ENCODE data around the gene CYBA. TPM values are rescaled to one million over a fixed set of nuclear protein-coding genes. Genes with fewer than 3 reads are reported as not detected.

CYBA gene
- total RNA-seq, 1 donor, result 98.0 TPM

DNA sequence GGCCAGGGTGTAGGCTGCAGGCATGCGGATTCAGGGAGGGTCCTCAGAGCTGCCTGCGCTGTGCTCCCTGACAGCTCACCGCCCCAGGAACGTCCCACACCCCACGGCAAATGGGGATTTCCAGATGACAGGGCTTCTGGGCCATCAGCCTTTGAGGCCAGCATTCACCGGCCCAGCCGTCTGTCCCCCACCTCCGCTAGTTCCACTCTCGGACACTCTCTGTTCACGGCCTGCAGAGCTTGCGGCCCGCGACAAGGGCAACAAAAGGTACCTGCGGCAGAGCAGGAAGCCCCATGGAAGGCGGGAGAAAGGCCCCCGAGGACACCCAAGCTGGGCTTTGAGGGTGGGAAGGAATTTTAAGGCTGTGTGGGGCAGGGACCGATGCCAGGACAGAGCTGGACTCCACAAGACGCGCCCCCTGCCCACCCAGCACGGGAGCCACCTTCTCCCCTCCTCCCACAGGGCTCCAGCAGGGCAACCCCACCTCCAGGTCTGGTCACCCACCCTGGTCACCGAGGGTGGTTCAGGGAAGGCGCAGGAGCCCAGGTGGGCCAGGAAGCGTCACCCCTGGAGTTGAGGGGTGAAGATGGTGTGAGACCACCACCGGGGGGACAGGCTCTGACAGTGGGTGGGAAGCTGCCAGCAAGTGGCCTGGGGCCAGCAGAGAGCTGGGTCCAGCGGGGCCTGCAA, 5.6 kb upstream of the CYBA start:
- TF ChIP-seq, protein P1, sequence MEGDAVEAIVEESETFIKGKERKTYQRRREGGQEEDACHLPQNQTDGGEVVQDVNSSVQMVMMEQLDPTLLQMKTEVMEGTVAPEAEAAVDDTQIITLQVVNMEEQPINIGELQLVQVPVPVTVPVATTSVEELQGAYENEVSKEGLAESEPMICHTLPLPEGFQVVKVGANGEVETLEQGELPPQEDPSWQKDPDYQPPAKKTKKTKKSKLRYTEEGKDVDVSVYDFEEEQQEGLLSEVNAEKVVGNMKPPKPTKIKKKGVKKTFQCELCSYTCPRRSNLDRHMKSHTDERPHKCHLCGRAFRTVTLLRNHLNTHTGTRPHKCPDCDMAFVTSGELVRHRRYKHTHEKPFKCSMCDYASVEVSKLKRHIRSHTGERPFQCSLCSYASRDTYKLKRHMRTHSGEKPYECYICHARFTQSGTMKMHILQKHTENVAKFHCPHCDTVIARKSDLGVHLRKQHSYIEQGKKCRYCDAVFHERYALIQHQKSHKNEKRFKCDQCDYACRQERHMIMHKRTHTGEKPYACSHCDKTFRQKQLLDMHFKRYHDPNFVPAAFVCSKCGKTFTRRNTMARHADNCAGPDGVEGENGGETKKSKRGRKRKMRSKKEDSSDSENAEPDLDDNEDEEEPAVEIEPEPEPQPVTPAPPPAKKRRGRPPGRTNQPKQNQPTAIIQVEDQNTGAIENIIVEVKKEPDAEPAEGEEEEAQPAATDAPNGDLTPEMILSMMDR (IDR thresholded peaks at IDR 0.05; ENCODE audit: insufficient read depth, low read length), result no peak
- DNase-seq (ENCODE audit: low read depth), result no peak
- H3K4me3 ChIP-seq (ENCODE audit: low read depth, low read length), result no peak overlapping the region

DNA sequence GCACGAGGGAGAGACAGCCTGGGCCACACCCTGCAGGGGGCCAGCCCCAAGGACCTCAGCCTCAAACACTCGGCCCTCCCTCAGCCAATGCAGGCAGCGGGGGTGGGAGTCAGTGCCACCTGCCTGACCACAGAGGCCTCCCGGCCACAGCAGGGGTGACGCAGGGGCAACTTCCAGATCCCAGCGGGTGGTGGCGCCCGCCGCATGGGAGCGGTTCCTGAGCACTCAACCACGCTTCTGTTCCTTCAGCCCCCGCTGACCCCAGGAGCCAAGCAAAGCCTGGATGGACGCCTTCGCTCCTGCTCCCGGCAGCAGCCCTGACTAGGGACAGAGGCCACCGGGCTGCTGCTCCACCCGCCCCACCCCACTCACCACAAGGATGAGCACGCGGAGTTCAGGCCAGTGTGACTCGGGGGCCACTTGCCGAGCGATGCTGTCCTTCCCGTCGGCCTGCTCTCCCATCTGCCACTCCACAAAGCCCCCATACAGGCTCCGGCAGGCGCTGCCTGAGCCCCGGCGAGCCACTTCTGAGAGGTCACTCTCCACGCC, 5.0 kb upstream of the CYBA start:
- H3K4me3 ChIP-seq (ENCODE audit: low read depth, low read length), result no peak overlapping the region
- no peak for DNase-seq (ENCODE audit: low read depth)
- TF ChIP-seq, protein P1 (IDR thresholded peaks at IDR 0.05; ENCODE audit: insufficient read depth, low read length), result no peak

DNA sequence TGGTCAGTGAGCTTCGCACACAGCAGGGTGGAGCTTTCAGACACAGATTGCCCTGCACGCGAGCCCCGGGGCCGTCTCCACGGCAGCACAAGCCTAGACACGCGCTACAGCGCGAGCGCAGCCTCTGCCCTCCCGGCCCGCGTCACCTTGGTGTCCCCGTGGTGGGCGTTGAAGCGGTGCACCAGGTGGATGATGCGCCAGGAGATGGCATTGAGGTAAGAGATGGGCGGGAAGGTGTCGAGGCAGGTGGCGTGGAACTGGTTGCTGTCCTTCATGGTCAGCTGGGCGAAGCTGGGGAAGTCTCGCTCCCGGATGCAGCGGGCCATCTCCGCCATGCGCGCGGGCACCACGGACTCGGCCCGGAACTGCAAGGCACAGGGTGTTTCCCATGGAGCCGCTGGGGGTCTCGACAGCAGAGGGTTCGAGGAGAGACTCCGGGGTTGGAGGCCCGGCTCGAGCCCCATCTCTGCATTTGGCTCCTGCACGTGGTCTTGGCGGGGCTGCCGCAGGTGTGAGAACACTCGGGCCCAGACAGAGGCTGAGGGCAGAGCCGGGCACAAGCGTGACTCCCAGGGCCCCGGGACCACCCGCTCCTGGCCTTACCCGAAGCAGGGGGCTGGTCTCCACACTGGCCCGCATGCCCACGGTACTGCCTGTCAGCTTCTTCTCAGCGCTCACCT, 4.3 kb upstream of the CYBA start:
- H3K4me3 ChIP-seq (ENCODE audit: low read depth, low read length), result no peak overlapping the region
- TF ChIP-seq, protein P1 (IDR thresholded peaks at IDR 0.05; ENCODE audit: insufficient read depth, low read length), result no peak
- no peak for DNase-seq (ENCODE audit: low read depth)

DNA sequence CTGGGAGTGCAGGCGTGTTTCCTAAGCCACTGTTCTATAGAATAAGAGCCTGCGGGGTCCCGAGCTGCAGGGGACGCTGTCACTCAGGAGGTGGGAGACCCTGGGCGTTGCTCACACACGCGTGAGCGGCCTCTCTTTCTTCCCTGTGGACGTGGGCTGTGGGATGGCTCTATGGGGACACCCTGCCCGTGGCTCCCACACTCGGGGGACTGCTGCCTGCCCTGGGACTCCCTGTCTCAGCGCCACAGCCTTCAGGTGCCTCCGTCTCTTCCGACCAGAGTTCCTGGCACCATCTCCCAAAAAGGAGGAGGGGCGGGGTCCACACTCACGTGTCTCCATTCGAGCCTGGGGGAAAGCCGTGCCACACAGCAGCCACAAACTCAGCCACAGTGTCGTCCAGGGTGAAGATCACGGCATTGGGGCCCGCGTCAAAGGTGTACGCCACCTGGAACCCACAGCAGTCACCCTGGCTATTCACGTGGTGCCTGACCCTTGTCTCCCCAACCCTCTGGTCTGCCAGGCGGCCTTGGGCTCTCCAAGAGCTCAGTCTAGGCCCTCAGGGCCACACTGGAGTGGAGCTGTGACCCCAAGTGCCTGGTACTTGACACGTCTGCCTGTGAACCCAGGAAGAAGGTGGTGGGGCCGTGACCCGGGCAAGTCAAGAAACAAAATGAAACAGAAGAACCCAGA, 3.7 kb upstream of the CYBA start:
- DNase-seq (ENCODE audit: low read depth), result no peak
- H3K4me3 ChIP-seq (ENCODE audit: low read depth, low read length), result no peak overlapping the region
- TF ChIP-seq, protein P1 (IDR thresholded peaks at IDR 0.05; ENCODE audit: insufficient read depth, low read length), result no peak

DNA sequence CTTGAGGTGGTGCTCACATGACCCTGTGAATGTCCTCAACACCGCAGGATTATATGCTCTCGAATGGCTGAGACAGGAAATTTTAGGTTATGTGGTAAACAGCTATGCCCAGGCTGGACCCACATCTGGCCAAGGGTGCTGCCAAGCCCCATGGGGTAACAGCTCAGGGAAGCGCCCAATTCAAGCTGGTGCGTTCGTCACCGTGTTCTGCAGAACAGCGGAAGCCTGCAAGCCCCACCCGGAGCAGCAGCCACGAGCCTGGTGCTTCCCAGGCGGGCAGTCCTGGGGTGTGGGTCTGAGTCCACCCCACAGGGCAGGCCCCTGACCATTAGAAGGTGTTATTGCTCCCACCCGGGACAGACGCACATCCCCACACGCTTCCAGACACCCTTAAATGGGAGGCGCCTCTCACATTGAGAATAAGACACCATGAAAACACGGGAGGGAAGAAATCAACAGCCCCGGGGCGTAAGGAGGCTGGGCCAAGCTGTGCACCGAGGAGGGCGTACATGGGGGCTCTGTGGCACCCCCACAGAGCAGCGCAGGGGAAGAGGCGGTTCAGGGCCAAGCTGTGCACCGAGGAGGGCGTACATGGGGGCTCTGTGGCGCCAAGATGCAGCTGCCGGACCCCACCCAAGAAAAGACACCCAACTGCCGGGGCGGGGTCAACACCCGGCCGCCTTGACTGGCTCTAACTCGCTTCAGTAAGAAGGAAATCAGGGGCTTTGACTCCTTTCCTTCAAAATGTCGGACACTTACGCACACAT, 2.9 kb upstream of the CYBA start:
- DNase-seq (ENCODE audit: low read depth), result no peak
- TF ChIP-seq, protein P1 (IDR thresholded peaks at IDR 0.05; ENCODE audit: insufficient read depth, low read length), result no peak
- no peak overlapping the region for H3K4me3 ChIP-seq (ENCODE audit: low read depth, low read length)

DNA sequence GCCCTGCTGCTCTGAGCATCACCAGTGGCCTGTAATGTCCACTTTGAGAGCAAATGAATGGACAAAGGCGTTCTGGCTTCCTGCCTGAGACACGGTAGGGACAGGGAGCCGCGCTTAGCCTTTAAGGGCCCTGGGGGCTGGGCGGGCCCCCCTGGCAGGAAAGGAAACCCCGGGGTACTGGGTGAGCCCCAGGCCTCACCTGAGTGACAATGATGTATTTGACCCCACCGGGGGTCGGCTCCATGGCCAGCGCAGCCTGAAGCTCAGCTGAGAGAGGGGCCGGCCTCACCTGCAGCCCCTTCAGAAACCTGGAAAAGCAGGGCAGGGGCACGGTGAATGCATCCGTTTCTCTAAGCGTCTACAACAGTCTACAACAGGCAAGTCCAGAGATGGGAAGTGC, 2.2 kb upstream of the CYBA start:
- H3K4me3 ChIP-seq (ENCODE audit: low read depth, low read length), result no peak overlapping the region
- TF ChIP-seq, protein P1 (IDR thresholded peaks at IDR 0.05; ENCODE audit: insufficient read depth, low read length), result no peak
- no peak for DNase-seq (ENCODE audit: low read depth)

All from fibroblast of the aortic adventitia (primary cell).